NCI-H146 treated with DMSO at 0.1 percent for 48 hours (cell line): ENCODE results near the gene SPECC1L.

ENCODE experiments used
- DNase-seq: peaks from one replicate; lab custom pipeline; 2025; ENCODE audit not compliant: unreplicated experiment; lab: John Stamatoyannopoulos, UW

The SPECC1L gene

GRCh38 chr22:24322522-24322921, 51.9 kb downstream of the SPECC1L start:
- DNase-seq = no peak

- no peak for DNase-seq
Observed at GRCh38 chr22:24323233-24323632, 52.6 kb downstream of the SPECC1L start.

DNA sequence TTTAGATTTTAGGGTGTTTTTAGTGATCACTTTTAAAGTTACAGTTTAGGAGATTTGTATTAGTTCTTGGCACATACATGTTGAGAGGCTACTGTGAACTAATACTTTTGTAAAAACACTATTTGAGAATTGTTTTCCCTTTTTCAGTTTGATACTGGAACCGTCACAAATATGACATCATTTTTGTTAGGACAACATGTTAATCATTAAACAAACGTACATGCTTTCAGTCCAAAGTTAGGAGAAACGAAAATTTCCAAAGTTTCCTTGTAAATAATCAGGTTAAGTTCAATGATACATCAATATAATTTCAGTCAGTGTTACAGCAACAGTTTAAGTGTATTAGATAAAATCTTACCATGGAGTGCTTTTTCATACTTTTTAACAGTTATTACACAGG, 53.1 kb downstream of the SPECC1L start:
- DNase-seq = no peak

- DNase-seq = no peak
Observed at GRCh38 chr22:24324137-24324536, 53.5 kb downstream of the SPECC1L start.

GRCh38 chr22:24325105-24325757, 54.6 kb downstream of the SPECC1L start:
- DNase-seq = peak; percentile 23

DNA sequence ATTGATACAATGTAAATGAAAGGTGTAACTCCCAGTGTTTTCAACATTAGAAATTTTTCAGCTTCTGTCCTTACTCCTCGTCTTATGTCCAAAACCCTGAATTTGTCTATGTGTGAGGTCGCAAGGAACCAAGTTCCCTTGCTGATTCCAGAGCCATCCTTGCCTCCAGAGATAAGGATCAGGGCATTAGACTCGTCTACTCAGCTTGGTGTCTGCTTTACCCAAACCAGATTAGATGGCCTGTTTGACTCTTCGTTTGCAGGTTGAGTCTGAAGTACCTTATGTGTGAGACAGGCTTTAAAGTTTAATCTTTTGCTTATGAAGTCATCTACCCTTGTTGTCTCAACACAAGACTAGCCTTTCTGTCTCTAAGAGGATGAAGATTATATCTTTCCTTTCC, 55.6 kb downstream of the SPECC1L start:
- no peak for DNase-seq

- no peak for DNase-seq
Observed at GRCh38 chr22:24327832-24328231, 57.2 kb downstream of the SPECC1L start.

DNA sequence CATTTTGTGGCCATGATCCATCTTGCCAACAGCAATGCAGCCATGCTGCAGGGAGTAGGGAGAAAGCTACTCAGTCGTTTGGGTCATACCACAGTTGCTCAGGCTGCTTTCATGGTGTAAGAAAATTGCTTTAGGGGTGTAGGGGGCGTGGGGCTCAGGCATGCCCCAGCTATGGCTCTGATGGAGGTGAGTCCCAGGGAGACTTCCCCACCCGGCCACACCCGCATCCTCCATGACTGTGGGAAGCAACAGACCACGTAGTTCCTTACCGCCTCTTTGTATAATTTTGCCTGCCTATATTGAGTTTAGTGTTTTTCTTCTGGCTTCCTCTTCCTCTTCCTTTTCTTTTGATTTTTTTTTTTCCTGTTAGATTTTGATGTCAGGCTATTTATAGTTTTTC, 58.8 kb downstream of the SPECC1L start:
- DNase-seq = no peak

GRCh38 chr22:24330636-24331035, 60.0 kb downstream of the SPECC1L start:
- DNase-seq = no peak

GRCh38 chr22:24331468-24332440, 61.1 kb downstream of the SPECC1L start:
- no peak for DNase-seq

DNA sequence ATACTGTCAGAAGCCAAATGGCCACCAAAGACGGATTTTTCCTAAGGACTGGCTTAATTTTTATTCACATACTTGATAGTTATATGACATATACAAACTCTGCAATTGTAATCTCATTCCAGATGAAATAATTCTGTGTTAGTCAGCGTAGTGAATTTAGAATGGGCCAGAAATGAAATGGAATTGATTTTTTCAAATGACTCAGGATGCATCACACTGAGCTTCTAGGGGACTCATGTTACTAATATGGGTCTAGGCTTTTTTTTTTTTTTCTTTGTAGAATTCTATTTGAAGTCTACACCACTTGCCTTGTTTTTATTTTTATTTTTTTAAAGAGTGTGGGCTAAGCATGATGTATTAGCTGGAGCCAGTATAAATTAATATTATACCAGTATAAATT, 62.7 kb downstream of the SPECC1L start:
- DNase-seq = no peak

DNA sequence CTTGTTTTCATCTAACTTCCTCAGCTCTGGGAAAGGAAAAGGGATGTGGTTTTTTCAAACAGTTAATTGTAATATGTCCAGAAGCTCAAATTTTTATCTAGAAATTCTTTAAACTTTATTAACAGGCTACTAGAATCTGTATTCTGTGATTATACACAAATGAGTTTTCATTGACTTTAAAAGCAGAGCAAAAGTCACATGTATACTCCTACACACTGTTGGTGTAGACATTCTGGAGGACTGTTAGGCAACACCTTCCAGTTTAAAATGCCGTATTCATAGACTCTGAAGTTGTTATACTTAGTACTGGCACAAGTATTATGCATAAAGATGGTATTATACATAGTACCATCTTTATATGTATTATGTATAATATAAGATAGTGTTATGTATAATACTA, 64.9 kb downstream of the SPECC1L start:
- DNase-seq = no peak

- no peak for DNase-seq
Observed at GRCh38 chr22:24337894-24338645, 67.4 kb downstream of the SPECC1L start.

GRCh38 chr22:24338726-24339451, 68.3 kb downstream of the SPECC1L start:
- no peak for DNase-seq

DNA sequence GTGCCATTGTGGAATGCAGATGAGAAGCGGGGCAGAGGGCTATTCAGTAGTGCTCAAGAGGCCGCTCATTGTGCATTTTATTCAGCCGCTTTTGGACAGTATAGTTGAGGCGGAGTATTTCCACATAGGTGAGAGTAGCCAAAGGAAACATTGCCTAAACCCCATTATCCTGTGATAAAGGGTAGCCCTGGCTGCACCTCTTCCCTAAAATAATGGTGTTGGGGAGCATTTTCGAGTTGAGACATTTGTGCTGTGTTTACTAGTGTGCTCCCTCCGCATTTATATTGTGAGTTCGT, 68.8 kb downstream of the SPECC1L start:
- no peak for DNase-seq

DNA sequence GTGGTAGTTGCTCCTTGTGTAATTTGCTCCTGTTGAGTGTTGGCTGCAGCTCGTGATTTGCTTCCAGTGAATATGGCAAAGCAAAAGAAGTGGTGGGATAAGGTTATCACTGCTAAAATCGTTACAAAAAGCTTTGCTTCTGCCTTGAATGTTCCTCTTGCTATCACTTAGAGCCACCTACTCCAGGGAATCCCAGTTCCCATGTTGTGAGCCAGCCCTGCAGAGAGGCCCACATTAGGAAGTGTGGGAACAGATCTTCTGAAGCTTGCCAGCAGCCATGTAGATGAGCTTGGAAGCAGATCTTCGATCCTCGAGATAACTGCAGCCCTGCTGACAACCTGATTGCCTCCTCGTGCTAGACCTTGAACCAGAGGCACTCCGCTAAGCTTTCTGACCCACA, 71.0 kb downstream of the SPECC1L start:
- DNase-seq = no peak

DNA sequence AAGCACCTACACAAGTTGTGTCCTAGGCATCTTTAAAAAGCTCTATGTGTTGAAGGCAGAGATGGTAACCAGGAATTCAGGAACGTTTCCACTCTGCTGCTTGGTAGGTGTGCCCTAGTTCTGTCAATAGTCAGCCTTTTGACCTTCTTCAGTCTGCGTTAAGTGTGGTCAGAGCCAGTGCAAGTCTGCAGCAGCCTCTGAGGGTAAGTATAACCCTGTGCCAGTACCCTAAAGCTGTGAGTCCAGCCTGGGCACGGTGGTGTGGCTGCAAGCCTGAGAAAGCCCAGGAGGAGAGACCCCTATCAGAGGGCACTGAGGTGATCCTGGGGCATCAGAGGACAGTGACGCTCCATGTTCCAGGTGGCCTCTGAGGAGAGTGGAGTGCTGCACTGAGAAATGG, 80.0 kb downstream of the SPECC1L start:
- DNase-seq = no peak

GRCh38 chr22:24353121-24353520, 82.5 kb downstream of the SPECC1L start:
- DNase-seq = no peak

DNA sequence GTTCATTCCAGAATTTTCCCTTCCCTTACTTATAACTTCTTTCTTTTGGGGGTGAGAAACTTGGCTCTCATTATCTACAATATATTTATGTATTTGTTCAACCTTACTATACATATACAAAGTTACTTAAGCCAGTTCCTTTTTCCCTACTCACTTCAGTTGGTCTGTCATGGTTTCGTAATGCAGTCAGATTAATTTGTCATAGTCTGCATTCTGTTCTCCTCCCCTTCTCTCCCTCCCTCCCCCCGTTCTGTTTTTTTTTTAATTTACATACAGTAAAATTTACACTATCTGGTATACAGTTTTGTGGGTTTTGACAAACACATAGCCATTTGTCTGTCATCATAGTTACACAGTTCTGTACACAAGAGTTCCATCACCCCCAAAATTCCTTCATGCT, 84.9 kb downstream of the SPECC1L start:
- no peak for DNase-seq

- no peak for DNase-seq
Observed at GRCh38 chr22:24357547-24357946, 86.9 kb downstream of the SPECC1L start.
